WTC11 (cell line): Measurements from ENCODE around the gene PDE1A. TPM values are rescaled to one million over a fixed set of nuclear protein-coding genes. Genes with fewer than 3 reads are reported as not detected.

ENCODE experiments used
- ATAC-seq: fragments of 200-7000 bp; cut with Tn5 transposase; 2 replicates; pipeline ENCODE4 v1.10.0; 2021; ENCODE audit warnings: mild to moderate bottlenecking, moderate library complexity
- CTCF ChIA-PET: fragments of 300-600 bp; sonication (Branson Sonifier 250); formaldehyde crosslinking; loops from one replicate; lab custom pipeline; 2021; ENCODE audit warnings: antibody characterized with exemption; lab: Charles Lee
- POLR2A ChIA-PET: fragments of 350-600 bp; sonication (Branson Sonifier 250); formaldehyde crosslinking; loops from one replicate; lab custom pipeline; 2021; ENCODE audit warnings: antibody characterized with exemption; lab: Charles Lee
- DNase-seq: peaks from one replicate; pipeline ENCODE4 v3.0.0; 2021; ENCODE audit warnings: low spot score
- H3K27ac Mint-ChIP-seq: 2 replicates; pipeline ENCODE4 v1.8.0; 2021; ENCODE audit warnings: mixed read lengths
- H3K27me3 Mint-ChIP-seq: 2 replicates; pipeline ENCODE4 v1.8.0; 2021; ENCODE audit warnings: low read depth, mild to moderate bottlenecking, moderate library complexity, mixed read lengths
- H3K36me3 Mint-ChIP-seq: 2 replicates; pipeline ENCODE4 v1.8.0; 2021; ENCODE audit warnings: mixed read lengths
- H3K4me1 Mint-ChIP-seq: 2 replicates; pipeline ENCODE4 v1.8.0; 2022; ENCODE audit warnings: mixed read lengths
- H3K4me3 Mint-ChIP-seq: 2 replicates; pipeline ENCODE4 v1.8.0; 2021; ENCODE audit warnings: mild to moderate bottlenecking, moderate library complexity, mixed read lengths
- H3K9me3 Mint-ChIP-seq: 2 replicates; pipeline ENCODE4 v1.8.0; 2021; ENCODE audit warnings: mixed read lengths
- E2F4 ChIP-seq: sonication (generic); formaldehyde crosslinking; IDR thresholded peaks from 2 replicates; pipeline ENCODE4 v1.8.1; 2022; ENCODE audit warnings: low read depth, mild to moderate bottlenecking, moderate library complexity, missing genetic modification reagents, borderline replicate concordance
- ETV6 ChIP-seq: sonication (generic); formaldehyde crosslinking; IDR thresholded peaks from 2 replicates; pipeline ENCODE4 v1.8.1; 2022; ENCODE audit warnings: mild to moderate bottlenecking, missing genetic modification reagents
- FOXP4 ChIP-seq: sonication (generic); formaldehyde crosslinking; IDR thresholded peaks from 2 replicates; pipeline ENCODE4 v1.8.0; 2022; ENCODE audit warnings: mild to moderate bottlenecking, missing genetic modification reagents
- NFE2L1 ChIP-seq: sonication (generic); formaldehyde crosslinking; IDR thresholded peaks from 2 replicates; pipeline ENCODE4 v1.8.1; 2023; ENCODE audit warnings: missing genetic modification reagents
- NFYB ChIP-seq: sonication (generic); formaldehyde crosslinking; conservative IDR thresholded peaks from 2 replicates; pipeline ENCODE4 v1.8.0; 2022; ENCODE audit warnings: low read depth, missing genetic modification reagents
- OVOL2 ChIP-seq: fragments of 250-450 bp; sonication (Bioruptor Pico); IDR thresholded peaks from 2 replicates; pipeline ENCODE4 v1.9.0; 2021; ENCODE audit warnings: mild to moderate bottlenecking, borderline replicate concordance
- PREB ChIP-seq: sonication (generic); formaldehyde crosslinking; IDR thresholded peaks from 2 replicates; pipeline ENCODE4 v1.8.1; 2022; ENCODE audit warnings: mild to moderate bottlenecking, missing genetic modification reagents, moderate library complexity, borderline replicate concordance
- SOX15 ChIP-seq: fragments of 250-450 bp; sonication (Bioruptor Pico); IDR thresholded peaks from 2 replicates; pipeline ENCODE4 v1.9.0; 2021; ENCODE audit warnings: mild to moderate bottlenecking
- ZBTB21 ChIP-seq: sonication (generic); formaldehyde crosslinking; IDR thresholded peaks from 2 replicates; pipeline ENCODE4 v1.8.1; 2023; ENCODE audit warnings: mild to moderate bottlenecking, missing genetic modification reagents, borderline replicate concordance
- ZBTB43 ChIP-seq: sonication (generic); formaldehyde crosslinking; IDR thresholded peaks from 2 replicates; pipeline ENCODE4 v1.8.1; 2023; ENCODE audit warnings: mild to moderate bottlenecking, missing genetic modification reagents
- ZMAT4 ChIP-seq: fragments of 250-450 bp; sonication (Bioruptor Pico); IDR thresholded peaks from 2 replicates; pipeline ENCODE4 v1.9.0; 2021; ENCODE audit warnings: mild to moderate bottlenecking
- ZNF138 ChIP-seq: sonication (generic); formaldehyde crosslinking; conservative IDR thresholded peaks from 2 replicates; pipeline ENCODE4 v1.8.1; 2022; ENCODE audit warnings: mild to moderate bottlenecking, moderate library complexity, missing genetic modification reagents
- ZNF219 ChIP-seq: sonication (generic); formaldehyde crosslinking; IDR thresholded peaks from 2 replicates; pipeline ENCODE4 v1.8.0; 2023; ENCODE audit warnings: missing genetic modification reagents, mild to moderate bottlenecking, borderline replicate concordance
- ZNF232 ChIP-seq: sonication (generic); formaldehyde crosslinking; IDR thresholded peaks from 2 replicates; pipeline ENCODE4 v1.8.0; 2022; ENCODE audit warnings: mild to moderate bottlenecking, missing genetic modification reagents
- ZNF396 ChIP-seq: fragments of 250-450 bp; sonication (Bioruptor Pico); IDR thresholded peaks from 2 replicates; pipeline ENCODE4 v1.8.0; 2021; ENCODE audit warnings: mild to moderate bottlenecking, moderate library complexity, borderline replicate concordance
- ZNF532 ChIP-seq: fragments of 250-450 bp; sonication (Bioruptor Pico); IDR thresholded peaks from 2 replicates; pipeline ENCODE4 v1.9.0; 2021; ENCODE audit warnings: mild to moderate bottlenecking, borderline replicate concordance
- total RNA-seq: library from RNA; stranded (reverse); gene quantifications from 3 replicates; pipeline ENCODE4 v1.2.3, GENCODE V29; 2021
- TF ChIP-seq, protein P1 (sequence below): sonication (generic); formaldehyde crosslinking; IDR thresholded peaks from 2 replicates; pipeline ENCODE4 v1.8.0; 2023; ENCODE audit warnings: missing genetic modification reagents
- TF ChIP-seq, protein P2 (sequence below): fragments of 250-450 bp; sonication (Bioruptor Pico); IDR thresholded peaks from 2 replicates; pipeline ENCODE4 v1.8.0; 2021; ENCODE audit warnings: mild to moderate bottlenecking

Gene PDE1A
- total RNA-seq, 1 experiment from 2014 or later = not detected

- no peak overlapping the region for H3K27ac Mint-ChIP-seq
- no peaks in the 10 kb centered on the region for H3K27me3 Mint-ChIP-seq
- no peaks in the 10 kb centered on the region for H3K36me3 Mint-ChIP-seq
- ATAC-seq (no peak), DNase-seq (no peak)
- TF ChIP-seq ZNF232 (CRISPR knock-in tag) (no peak), ZNF219 (CRISPR knock-in tag) (no peak), OVOL2 (CRISPR knock-in tag) (no peak), ZNF396 (CRISPR knock-in tag) (no peak), NFE2L1 (no peak)
- TF ChIP-seq, protein P1, sequence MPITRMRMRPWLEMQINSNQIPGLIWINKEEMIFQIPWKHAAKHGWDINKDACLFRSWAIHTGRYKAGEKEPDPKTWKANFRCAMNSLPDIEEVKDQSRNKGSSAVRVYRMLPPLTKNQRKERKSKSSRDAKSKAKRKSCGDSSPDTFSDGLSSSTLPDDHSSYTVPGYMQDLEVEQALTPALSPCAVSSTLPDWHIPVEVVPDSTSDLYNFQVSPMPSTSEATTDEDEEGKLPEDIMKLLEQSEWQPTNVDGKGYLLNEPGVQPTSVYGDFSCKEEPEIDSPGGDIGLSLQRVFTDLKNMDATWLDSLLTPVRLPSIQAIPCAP (CRISPR knock-in tag) = no peak
- POLR2A ChIA-PET = no interaction called here
- CTCF ChIA-PET = no interaction called here
- H3K4me1 Mint-ChIP-seq = no peaks in the 10 kb centered on the region
- H3K9me3 Mint-ChIP-seq = peaks cover 4% of the 10 kb centered on the region; the same call in 1 of the 2 replicates
- H3K4me3 Mint-ChIP-seq = no peak overlapping the region
Observed at GRCh38 chr2:182367401-182367800, 59.4 kb downstream of the PDE1A start.

DNA sequence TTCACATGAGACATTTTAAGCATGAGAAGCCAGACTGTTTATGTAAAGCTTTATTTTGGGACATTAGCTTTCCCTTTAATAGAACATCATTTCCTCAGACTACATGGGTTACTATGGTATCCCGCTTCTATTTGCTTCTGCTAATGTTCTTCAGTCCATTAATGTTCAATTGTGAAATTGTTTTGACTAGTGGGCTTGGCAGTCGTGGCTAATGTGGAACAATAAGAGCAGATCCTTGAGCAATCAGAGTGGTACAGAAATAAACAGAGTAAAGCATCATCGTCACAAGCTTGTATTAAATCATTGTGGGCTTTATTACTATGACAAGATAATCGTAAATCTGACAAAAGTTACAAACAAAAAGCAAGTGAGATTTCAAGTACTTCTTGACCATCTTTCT, 60.2 kb downstream of the PDE1A start:
- Mint-ChIP-seq H3K9me3 (peaks cover 4% of the 10 kb centered on the region; the same call in 1 of the 2 replicates), H3K4me3 (no peak overlapping the region), H3K27me3 (no peaks in the 10 kb centered on the region), H3K4me1 (no peaks in the 10 kb centered on the region), H3K27ac (no peak overlapping the region), H3K36me3 (no peaks in the 10 kb centered on the region)
- DNase-seq (no peak), ATAC-seq (no peak)
- TF ChIP-seq ZNF219 (CRISPR knock-in tag) (no peak), SOX15 (no peak), ZMAT4 (CRISPR knock-in tag) (no peak), E2F4 (no peak), FOXP4 (no peak), PREB (no peak), NFYB (CRISPR knock-in tag) (no peak), ZBTB43 (CRISPR knock-in tag) (no peak), ZBTB21 (CRISPR knock-in tag) (no peak), NFE2L1 (no peak), ZNF138 (CRISPR knock-in tag) (no peak), ZNF532 (CRISPR knock-in tag) (no peak), ETV6 (CRISPR knock-in tag) (no peak)
- TF ChIP-seq, protein P2, sequence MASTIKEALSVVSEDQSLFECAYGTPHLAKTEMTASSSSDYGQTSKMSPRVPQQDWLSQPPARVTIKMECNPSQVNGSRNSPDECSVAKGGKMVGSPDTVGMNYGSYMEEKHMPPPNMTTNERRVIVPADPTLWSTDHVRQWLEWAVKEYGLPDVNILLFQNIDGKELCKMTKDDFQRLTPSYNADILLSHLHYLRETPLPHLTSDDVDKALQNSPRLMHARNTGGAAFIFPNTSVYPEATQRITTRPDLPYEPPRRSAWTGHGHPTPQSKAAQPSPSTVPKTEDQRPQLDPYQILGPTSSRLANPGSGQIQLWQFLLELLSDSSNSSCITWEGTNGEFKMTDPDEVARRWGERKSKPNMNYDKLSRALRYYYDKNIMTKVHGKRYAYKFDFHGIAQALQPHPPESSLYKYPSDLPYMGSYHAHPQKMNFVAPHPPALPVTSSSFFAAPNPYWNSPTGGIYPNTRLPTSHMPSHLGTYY (CRISPR knock-in tag) = no peak
- ChIA-PET CTCF (no interaction called here), POLR2A (no interaction called here)
